K562 (cell line): ENCODE measurements around the gene POLE2. TPM values are rescaled to one million over a fixed set of nuclear protein-coding genes. Genes with fewer than 3 reads are reported as not detected.

Source experiments
- CBFA2T3 ChIP-seq: fragments of 450-650 bp; IDR thresholded peaks from 2 replicates; pipeline ENCODE4 v1.6.1; 2017
- DLX4 ChIP-seq: fragments of 250-450 bp; sonication (Bioruptor Pico); IDR thresholded peaks from 2 replicates; pipeline ENCODE4 v1.6.1; 2021; ENCODE audit warnings: mild to moderate bottlenecking
- DMBX1 ChIP-seq: fragments of 250-450 bp; sonication (Bioruptor Pico); IDR thresholded peaks from 2 replicates; pipeline ENCODE4 v1.8.0; 2022; ENCODE audit warnings: inconsistent platforms, mild to moderate bottlenecking, moderate library complexity, borderline replicate concordance
- FOXA3 ChIP-seq, 2 experiments: fragments of 450-650 bp in 1 of 2; sonication (generic) in 1 of 2; formaldehyde crosslinking; IDR thresholded peaks in 1 of 2; conservative IDR thresholded peaks in 1 of 2; 2 replicates each; pipeline versions ENCODE4 v1.4.0 to v1.8.0; 2020 to 2022; ENCODE audit warnings: mild to moderate bottlenecking in 2 of 2, missing genetic modification reagents in 1 of 2
- KLF13 ChIP-seq: fragments of 450-650 bp; IDR thresholded peaks from 2 replicates; pipeline ENCODE4 v1.6.1; 2016; ENCODE audit warnings: missing genetic modification characterization, low read depth, mild to moderate bottlenecking, missing compliant biosample characterization, moderate library complexity, borderline replicate concordance
- MAFF ChIP-seq: IDR thresholded peaks from 2 replicates; pipeline ENCODE4 v1.6.1; 2012; ENCODE audit warnings: low read length, improper control_type of control experiment
- NCOA2 ChIP-seq, 2 experiments: fragments of 450-650 bp; IDR thresholded peaks; 2 replicates each; pipeline ENCODE4 v1.6.1; 2018; ENCODE audit warnings: mild to moderate bottlenecking in 2 of 2, moderate library complexity in 1 of 2; ENCODE audit not compliant: partially characterized antibody in 2 of 2
- NFIC ChIP-seq: fragments of 450-650 bp; IDR thresholded peaks from 2 replicates; pipeline ENCODE4 v1.6.1; 2017; ENCODE audit warnings: mild to moderate bottlenecking, inconsistent platforms
- PML ChIP-seq: IDR thresholded peaks from 2 replicates; pipeline ENCODE4 v1.6.1; 2012; ENCODE audit warnings: low read length, inconsistent platforms
- SNRNP70 ChIP-seq: fragments of 200-400 bp; formaldehyde crosslinking; optimal IDR thresholded peaks from 2 replicates; pipeline ENCODE3; 2017; ENCODE audit warnings: low read depth, low read length
- SUPT5H ChIP-seq: fragments of 450-650 bp; IDR thresholded peaks from 2 replicates; pipeline ENCODE4 v1.6.1; 2016
- TBL1XR1 ChIP-seq, 2 experiments: IDR thresholded peaks; 2 replicates each; pipeline ENCODE4 v1.6.1; 2012; ENCODE audit warnings: improper control_type of control experiment in 2 of 2, low read length in 2 of 2, mild to moderate bottlenecking in 1 of 2
- ZBED1 ChIP-seq: IDR thresholded peaks from 2 replicates; pipeline ENCODE4 v1.6.1; 2014
- ZEB2 ChIP-seq: fragments of 450-650 bp; IDR thresholded peaks from 2 replicates; pipeline ENCODE4 v1.6.1; 2016
- ZFP30 ChIP-seq: fragments of 250-450 bp; sonication (Bioruptor Pico); IDR thresholded peaks from 2 replicates; pipeline ENCODE4 v1.8.0; 2022; ENCODE audit warnings: moderate library complexity, mild to moderate bottlenecking, inconsistent platforms, borderline replicate concordance
- ZNF134 ChIP-seq: fragments of 250-450 bp; sonication (Bioruptor Pico); conservative IDR thresholded peaks from 2 replicates; pipeline ENCODE4 v1.4.0; 2020
- ZNF583 ChIP-seq: fragments of 250-450 bp; sonication (Bioruptor Pico); IDR thresholded peaks from 2 replicates; pipeline ENCODE4 v1.4.0; 2020
- ZNF766 ChIP-seq: fragments of 200-800 bp; sonication (Bioruptor generic); conservative IDR thresholded peaks from 2 replicates; pipeline ENCODE4 v1.6.1; 2016; ENCODE audit warnings: missing genetic modification characterization, missing compliant biosample characterization
- ZNF830 ChIP-seq: fragments of 250-450 bp; sonication (Bioruptor Pico); IDR thresholded peaks from 2 replicates; pipeline ENCODE4 v1.5.0; 2021; ENCODE audit warnings: mild to moderate bottlenecking
- polyA plus RNA-seq, 8 experiments: library from polyadenylated mRNA; depleted of rRNA in 4 of 8; stranded (reverse) in 5 of 8; unstranded in 3 of 8; fragments of >200 nt; fragmentation: Nextera tagmentation in 2 of 8; fragmentation: Illumina TruSeq in 1 of 8; extraction: Ambion mirVana in 2 of 8; extraction: Trizol in 1 of 8; gene quantifications; 2 replicates each; pipeline versions ENCODE4 v1.2.1 to v1.2.3, GENCODE V29; 2011 to 2014; ENCODE audit warnings: inconsistent platforms in 1 of 8, missing spikeins in 1 of 8
- total RNA-seq, 7 experiments: library from RNA; depleted of rRNA in 6 of 7; stranded (reverse); fragments of >200 nt in 6 of 7; fragmentation: Illumina TruSeq in 2 of 7; extraction: Trizol in 2 of 7; gene quantifications; 2 replicates each; pipeline versions ENCODE4 v1.2.1 to v1.2.3, GENCODE V29; 2011 to 2021; ENCODE audit warnings: low replicate concordance in 1 of 7
- TF ChIP-seq, protein P1 (sequence below): sonication (generic); formaldehyde crosslinking; IDR thresholded peaks from 2 replicates; pipeline ENCODE4 v1.5.0; 2020; ENCODE audit warnings: missing genetic modification reagents
- TF ChIP-seq, protein P2 (sequence below): fragments of 450-650 bp; IDR thresholded peaks from 2 replicates; pipeline ENCODE4 v1.6.1; 2017; ENCODE audit warnings: mild to moderate bottlenecking, moderate library complexity

POLE2 gene
- total and polyA plus RNA-seq, 9 of the 15 experiments (the other 6 are each of a cell fraction or from before 2014, with no cell fraction given): 30.7 to 78.4 (median 55.4) TPM

- no peak for TF ChIP-seq DLX4 (CRISPR knock-in tag)
- TF ChIP-seq ZNF134 (CRISPR knock-in tag): no peak
- TF ChIP-seq, protein P1, sequence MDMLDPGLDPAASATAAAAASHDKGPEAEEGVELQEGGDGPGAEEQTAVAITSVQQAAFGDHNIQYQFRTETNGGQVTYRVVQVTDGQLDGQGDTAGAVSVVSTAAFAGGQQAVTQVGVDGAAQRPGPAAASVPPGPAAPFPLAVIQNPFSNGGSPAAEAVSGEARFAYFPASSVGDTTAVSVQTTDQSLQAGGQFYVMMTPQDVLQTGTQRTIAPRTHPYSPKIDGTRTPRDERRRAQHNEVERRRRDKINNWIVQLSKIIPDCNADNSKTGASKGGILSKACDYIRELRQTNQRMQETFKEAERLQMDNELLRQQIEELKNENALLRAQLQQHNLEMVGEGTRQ (CRISPR knock-in tag): no peak
- TF ChIP-seq ZFP30: no peak
- TF ChIP-seq FOXA3 (CRISPR knock-in tag; conservative IDR thresholded peaks at IDR 0.05 in 1 of 2, IDR thresholded peaks at IDR 0.05 in 1 of 2): no peak
- TF ChIP-seq TBL1XR1 (IDR thresholded peaks at IDR 0.05; ENCODE audit: low read length in 2 of 2): no peak
- TF ChIP-seq ZEB2: no peak; the same call in 1 of the 2 replicates
- TF ChIP-seq ZNF583 (CRISPR knock-in tag): no peak
- TF ChIP-seq DMBX1 (CRISPR knock-in tag): no peak
- TF ChIP-seq KLF13 (tag): no peak
- no peak for TF ChIP-seq ZNF830 (CRISPR knock-in tag)
- no peak for TF ChIP-seq MAFF
- no peak; the same call in 1 of the 2 replicates for TF ChIP-seq PML
- TF ChIP-seq ZNF766 (CRISPR knock-in tag): 0 out of 2 replicates have a peak, but pooled peaks have one; percentile 19
- TF ChIP-seq, protein P2, sequence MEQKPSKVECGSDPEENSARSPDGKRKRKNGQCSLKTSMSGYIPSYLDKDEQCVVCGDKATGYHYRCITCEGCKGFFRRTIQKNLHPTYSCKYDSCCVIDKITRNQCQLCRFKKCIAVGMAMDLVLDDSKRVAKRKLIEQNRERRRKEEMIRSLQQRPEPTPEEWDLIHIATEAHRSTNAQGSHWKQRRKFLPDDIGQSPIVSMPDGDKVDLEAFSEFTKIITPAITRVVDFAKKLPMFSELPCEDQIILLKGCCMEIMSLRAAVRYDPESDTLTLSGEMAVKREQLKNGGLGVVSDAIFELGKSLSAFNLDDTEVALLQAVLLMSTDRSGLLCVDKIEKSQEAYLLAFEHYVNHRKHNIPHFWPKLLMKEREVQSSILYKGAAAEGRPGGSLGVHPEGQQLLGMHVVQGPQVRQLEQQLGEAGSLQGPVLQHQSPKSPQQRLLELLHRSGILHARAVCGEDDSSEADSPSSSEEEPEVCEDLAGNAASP: no peak
- TF ChIP-seq NCOA2 (IDR thresholded peaks at IDR 0.05; ENCODE audit: partially characterized antibody in 2 of 2): no peak
- TF ChIP-seq NFIC: no peak; the same call in 1 of the 2 replicates
- TF ChIP-seq SNRNP70: no peak
- no peak for TF ChIP-seq ZBED1
- TF ChIP-seq CBFA2T3: no peak
- peak; percentile 82 for TF ChIP-seq SUPT5H
Observed at GRCh38 chr14:49633640-49634546, 54.1 kb downstream of the POLE2 start (continued).
